Posterior vena cava (tissue), 2 donors: Measurements from ENCODE around the gene OR8D2. TPM values are rescaled to one million over a fixed set of nuclear protein-coding genes. Genes with fewer than 3 reads are reported as not detected.
"Not testable (repeated sequence)": the region's sequence is repeated elsewhere in the genome, so short reads cannot be mapped to it uniquely, and the experiment has no call there.

ENCODE experiments used
- DNase-seq: peaks from one replicate; pipeline ENCODE4 v3.0.0-alpha.2; 2020; ENCODE audit warnings: low spot score
- intact Hi-C, 2 donors: fragments of 100-400 bp; cut with DNase I; formaldehyde crosslinking; loops; one replicate each; pipeline versions ENCODE4 v1.14.1 to v1.14.2; 2022 to 2023
- total RNA-seq, 2 donors: library from RNA; stranded (reverse); fragmentation: NEBNext Ultra II Directional; extraction: Animal tissue kit (Norgen Biotek cat#: 25700); gene quantifications; one replicate each; pipeline ENCODE4 v1.2.1, GENCODE V29; 2021
- donor health status: DM: yes; HTN: yes; CAD: no.
- donor health status: DM: yes; HTN: yes; CAD: no.

Gene OR8D2
- total RNA-seq, 2 donors from 2014 or later = not detected

- DNase-seq = no peak
- intact Hi-C loops = no loop called here
Observed at GRCh38 chr11:124297921-124298320, 22.1 kb downstream of the OR8D2 start.

- no peak for DNase-seq
- intact Hi-C loops = no loop called here
Observed at GRCh38 chr11:124296016-124296415, 24.0 kb downstream of the OR8D2 start.

GRCh38 chr11:124294687-124295086 lies 25.3 kb downstream of the OR8D2 start:
- intact Hi-C loops = no loop called here
- no peak for DNase-seq

GRCh38 chr11:124285610-124286344 lies 34.2 kb downstream of the OR8D2 start:
- intact Hi-C loops = no loop called here
- DNase-seq = no peak

- intact Hi-C loops = no loop called here
- DNase-seq = no peak
Observed at GRCh38 chr11:124278261-124278660, 41.7 kb downstream of the OR8D2 start.

GRCh38 chr11:124277804-124278203 lies 42.2 kb downstream of the OR8D2 start:
- intact Hi-C loops = no loop called here
- DNase-seq = no peak

- DNase-seq = no peak
- intact Hi-C loops = no loop called here
Observed at GRCh38 chr11:124277207-124277606, 42.8 kb downstream of the OR8D2 start.

GRCh38 chr11:124276081-124276480 lies 43.9 kb downstream of the OR8D2 start:
- no peak for DNase-seq
- intact Hi-C loops = no loop called here

GRCh38 chr11:124274000-124274399 lies 46.0 kb downstream of the OR8D2 start:
- intact Hi-C loops = no loop called here
- no peak for DNase-seq

GRCh38 chr11:124270886-124271285 lies 49.1 kb downstream of the OR8D2 start:
- DNase-seq, intact Hi-C loops: not testable (repeated sequence)

Other genes with a start within 250 kb of the OR8D2 start
- 10 to 100 TPM; 15.1 to 22.0 TPM for gene VWA5A, start 204.7 kb downstream of the OR8D2 start, total RNA-seq
- gene OR10D3, start 136.9 kb downstream of the OR8D2 start, total RNA-seq = not detected
- not detected for gene OR8G1, start 79.1 kb downstream of the OR8D2 start, total RNA-seq
- not detected for gene OR8G5, start 63.8 kb downstream of the OR8D2 start, total RNA-seq
- gene OR8D1, start 6.2 kb downstream of the OR8D2 start, total RNA-seq = not detected
- not detected for gene OR8B2, start 64.3 kb upstream of the OR8D2 start, total RNA-seq
- not detected for gene OR8B3, start 78.8 kb upstream of the OR8D2 start, total RNA-seq
- gene OR8B4, start 104.7 kb upstream of the OR8D2 start, total RNA-seq = not detected
- not detected for gene OR8B8, start 125.5 kb upstream of the OR8D2 start, total RNA-seq
- gene OR8B12, start 223.5 kb upstream of the OR8D2 start, total RNA-seq = not detected
- gene OR8A1, start 249.8 kb upstream of the OR8D2 start, total RNA-seq = under 1 TPM in 1 of 2 donors, not detected in 1; 0.19 TPM